HG03565 (cell line): Measurements from ENCODE around the gene KRTAP4-1.
"Not testable (repeated sequence)": the region's sequence is repeated elsewhere in the genome, so short reads cannot be mapped to it uniquely, and the experiment has no call there.

Source experiments
- ATAC-seq: cut with Tn5 transposase; IDR thresholded peaks from one replicate; pipeline ENCODE4 v1.9.1; 2021; ENCODE audit warnings: mild to moderate bottlenecking, moderate library complexity; ENCODE audit not compliant: unreplicated experiment

The KRTAP4-1 gene

DNA sequence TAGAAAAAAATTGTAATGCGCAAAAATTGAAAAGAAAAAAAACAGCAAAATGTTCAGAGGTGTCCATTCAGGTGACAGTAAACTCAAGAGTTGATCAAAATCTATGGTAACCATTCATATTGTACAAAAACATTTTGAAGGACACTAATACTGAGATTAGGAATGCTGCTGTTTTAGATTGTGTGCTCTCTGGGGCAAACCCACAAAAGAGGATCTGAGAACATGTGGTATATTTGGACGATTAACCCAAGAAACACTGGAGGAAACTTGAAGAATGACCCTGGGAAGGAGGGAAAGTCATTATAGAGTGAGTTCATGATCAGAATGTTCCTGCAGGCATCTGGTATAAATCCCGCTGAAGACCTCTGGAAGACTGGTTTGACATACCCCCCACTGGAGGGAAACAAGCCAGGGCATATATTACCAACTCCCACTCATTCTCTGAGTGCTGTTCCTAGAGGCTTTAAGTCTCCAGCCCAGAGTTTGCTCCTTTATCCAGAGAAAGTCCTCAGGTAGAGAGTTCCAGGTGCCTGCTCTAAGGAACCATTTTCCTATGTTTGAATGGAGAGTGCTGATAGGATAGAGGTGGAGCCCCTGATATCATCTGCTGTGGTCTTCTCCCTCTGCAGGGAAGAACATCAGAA, 7.8 kb downstream of the KRTAP4-1 start:
- no peak for ATAC-seq

- no peak for ATAC-seq
Measured at GRCh38 chr17:41171886-41172285, 12.8 kb downstream of the KRTAP4-1 start.

DNA sequence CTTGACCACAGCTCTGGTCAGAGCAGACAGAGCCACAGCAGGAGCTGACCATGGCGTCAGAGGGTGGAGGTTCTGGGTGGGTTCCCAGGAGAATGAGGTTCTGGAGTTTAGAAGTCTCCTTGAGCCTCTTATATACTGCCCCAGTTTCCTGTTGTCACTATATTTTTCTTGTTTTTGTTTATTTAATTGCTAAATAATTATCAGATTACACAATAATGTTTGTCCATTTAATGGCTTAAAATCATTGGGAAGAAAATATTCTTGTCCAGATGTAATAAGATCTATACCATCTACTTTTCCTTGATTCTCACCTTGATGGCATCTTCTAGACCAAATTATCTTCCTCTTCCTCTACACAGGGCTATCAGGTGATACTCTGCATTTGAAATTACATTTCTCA, 16.6 kb downstream of the KRTAP4-1 start, which contains the start of gene KRTAP4-3:
KRTAP4-3 (minus strand) TSS at position 101 of the 400 bp plus-strand sequence; CDS start at position 52, 49 bp downstream.
- ATAC-seq: no peak

DNA sequence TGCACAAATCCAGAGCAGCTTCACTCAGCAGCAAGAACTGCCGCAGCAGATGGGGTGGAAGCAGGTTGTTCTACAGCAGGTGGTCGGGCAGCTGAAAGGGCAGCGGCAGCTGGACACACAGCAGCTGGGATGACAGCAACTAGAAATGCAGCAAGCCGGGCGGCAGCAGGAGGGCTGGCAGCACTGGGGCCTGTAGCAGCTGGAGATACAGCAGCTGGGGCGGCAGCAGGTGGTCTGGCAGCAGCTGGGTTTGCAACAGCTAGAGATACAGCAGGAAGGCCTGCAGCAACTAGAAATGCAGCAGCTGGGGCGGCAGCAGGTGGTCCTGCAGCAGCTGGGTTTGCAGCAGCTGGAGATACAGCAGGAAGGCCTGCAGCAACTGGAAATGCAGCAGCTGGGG, 17.1 kb downstream of the KRTAP4-1 start:
- no peak for ATAC-seq

- ATAC-seq: no peak
Measured at GRCh38 chr17:41163828-41164227, 20.9 kb downstream of the KRTAP4-1 start.

DNA sequence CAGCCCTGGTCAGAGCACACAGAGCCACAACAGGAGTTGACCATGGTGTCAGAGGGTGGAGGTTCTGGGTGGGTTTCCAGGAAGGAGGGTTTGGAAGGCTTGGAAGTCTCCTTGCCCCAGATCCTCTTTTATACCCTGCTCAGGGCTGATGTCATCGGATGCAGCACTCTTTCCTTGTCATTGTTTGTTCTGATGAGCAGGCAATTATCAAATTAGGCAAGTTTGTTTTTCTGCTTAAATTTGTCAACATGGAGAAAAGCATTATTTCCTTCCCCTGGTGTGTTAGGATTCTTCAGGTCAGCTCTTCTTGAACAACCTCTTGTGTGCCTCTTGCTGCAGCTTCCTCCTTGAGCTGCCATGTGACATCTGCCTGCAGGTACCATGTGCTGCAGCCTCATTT, 24.1 kb downstream of the KRTAP4-1 start, which contains the start of gene KRTAP4-4:
KRTAP4-4 (minus strand) TSS at position 101 of the 400 bp plus-strand sequence; CDS start at position 44, 57 bp downstream.
- no peak for ATAC-seq

- not testable (repeated sequence) for ATAC-seq
Measured at GRCh38 chr17:41160190-41160589, 24.5 kb downstream of the KRTAP4-1 start.

DNA sequence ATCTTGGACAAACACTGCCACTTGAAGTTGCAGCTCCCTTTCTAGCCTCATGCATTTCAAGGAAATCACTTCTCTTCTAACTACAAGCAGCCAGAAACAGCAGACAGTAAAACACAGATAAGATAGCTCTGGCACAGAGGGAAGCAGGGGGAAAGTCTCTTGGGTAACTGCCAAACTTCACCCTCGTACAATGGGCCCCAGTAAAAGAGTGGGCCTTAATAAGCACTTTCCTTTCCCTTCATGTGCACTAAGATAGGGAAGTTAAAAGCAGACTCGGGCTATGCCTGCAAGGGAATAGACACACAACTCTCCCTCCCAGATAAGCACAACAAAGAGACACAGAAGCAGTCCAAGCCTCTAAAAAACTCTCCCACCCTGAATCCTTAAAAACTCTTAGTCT, 30.9 kb downstream of the KRTAP4-1 start:
- no peak for ATAC-seq

GRCh38 chr17:41151525-41151924, 33.2 kb downstream of the KRTAP4-1 start:
- no peak for ATAC-seq

DNA sequence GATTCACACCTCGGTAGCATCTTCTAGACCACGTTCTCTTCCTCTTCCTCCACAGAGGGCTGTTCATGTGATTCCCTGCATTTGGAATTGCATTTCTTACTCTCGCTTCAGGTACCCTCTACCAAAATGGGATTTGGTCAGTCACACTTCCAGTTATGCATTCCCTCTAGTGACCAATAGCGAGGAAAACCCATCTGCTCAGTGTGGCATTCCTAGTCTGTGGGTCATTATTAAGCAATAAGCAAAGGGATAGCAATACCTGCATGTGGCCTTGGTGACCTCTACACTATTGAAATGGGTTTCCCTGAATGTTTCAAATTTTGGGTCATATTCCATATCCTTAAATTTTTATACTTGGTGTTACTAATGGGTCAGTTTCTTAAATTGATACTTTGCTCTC, 34.7 kb downstream of the KRTAP4-1 start:
- no peak for ATAC-seq

DNA sequence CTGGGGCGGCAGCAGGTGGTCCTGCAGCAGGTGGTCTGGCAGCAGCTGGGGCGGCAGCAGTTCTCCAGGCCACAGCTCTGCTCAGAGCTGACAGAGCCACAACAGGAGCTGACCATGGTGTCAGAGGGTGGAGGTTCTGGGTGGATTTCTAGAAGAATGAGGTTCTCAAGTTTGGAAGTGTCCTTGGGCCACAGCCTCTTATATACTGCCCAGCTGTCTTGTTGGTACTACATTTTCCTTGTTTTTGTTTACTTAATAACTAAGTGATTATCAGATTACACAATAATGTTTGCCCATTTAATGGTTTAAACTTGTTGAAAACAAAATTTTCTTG, 35.1 kb downstream of the KRTAP4-1 start, which contains the start of gene KRTAP4-5:
KRTAP4-5 (minus strand) TSS at position 174 of the 334 bp plus-strand sequence; CDS start at position 116, 58 bp downstream.
- ATAC-seq: no peak

DNA sequence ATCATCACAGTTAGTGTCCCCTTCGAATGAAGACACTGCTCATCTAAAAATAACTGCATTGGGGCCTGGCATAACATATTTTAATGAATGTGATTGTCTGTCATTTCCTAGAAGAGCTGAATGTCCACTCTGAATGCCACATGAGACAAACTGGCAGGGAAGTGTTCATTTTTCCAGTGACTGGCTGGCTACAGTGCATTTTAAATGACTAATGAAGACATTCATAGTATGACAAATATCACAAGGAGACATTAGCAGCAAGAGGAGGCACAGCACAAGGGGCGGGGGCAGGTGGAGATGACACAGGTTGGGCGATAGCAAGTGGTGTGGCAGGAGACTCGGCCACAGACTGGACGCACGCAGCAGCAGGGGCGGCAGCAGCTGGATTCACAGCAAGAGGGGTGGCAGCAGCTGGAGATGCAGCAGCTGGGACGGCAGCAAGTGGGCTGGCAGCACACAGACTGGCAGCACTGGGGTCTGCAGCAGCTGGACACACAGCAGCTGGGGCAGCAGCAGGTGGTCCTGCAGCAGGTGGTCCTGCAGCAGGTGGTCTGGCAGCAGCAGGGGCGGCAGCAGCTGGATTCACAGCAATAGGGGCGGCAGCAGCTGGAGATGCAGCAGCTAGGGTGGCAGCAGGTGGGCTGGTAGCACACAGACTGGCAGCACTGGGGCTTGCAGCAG, 35.6 kb downstream of the KRTAP4-1 start:
- not testable (repeated sequence) for ATAC-seq

DNA sequence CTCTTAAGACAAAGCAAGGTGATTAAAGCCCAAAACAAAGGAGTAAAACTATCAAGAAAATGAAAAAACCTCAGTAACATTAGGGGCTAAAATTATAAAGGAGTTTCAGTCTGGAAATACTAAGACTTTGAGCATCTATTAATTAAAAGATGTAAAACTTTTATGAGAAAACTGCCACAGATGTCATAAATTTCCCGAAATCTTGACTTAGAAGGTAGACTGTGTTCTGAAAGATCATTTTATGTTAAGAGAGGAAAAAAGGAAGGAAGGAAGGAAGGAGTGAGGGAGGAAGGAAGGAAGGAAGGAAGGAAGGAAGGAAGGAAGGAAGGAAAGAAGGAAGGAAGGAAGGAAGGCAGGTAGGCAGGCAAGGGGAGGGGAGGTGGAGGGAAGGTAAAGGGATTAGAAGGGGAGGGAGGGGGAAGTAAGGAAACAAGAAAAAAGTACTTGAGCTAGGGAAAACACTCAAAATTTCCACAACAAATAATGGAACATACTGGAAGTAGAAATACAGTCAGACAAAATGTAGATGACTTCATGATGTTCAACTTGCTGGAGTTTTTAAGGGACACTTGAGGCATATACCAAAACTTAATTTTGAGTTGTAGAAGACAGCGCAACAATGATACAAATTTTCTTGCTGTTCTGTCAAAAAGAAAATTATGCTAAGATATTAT, 37.0 kb downstream of the KRTAP4-1 start:
- ATAC-seq: no peak

- no peak for ATAC-seq
Measured at GRCh38 chr17:41145261-41145660, 39.5 kb downstream of the KRTAP4-1 start.

DNA sequence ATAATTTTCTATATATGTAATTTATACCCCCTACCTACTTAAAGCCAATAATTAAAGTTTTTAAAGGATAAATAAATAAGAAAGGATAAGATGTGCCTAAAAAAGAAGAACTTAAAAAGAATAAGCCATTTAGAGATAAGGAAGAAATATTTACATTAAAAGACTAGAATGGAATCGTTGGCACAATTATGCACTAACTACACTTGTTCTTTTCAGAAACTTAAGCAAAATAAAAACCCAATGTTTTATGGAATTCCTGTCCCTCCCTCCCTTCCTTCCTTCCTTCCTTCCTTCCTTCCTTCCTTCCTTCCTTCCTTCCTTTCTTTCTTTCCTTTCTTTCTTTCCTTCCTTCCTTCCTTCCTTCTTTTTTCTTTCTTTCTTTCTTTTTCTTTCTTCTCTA, 39.9 kb downstream of the KRTAP4-1 start:
- ATAC-seq: no peak

DNA sequence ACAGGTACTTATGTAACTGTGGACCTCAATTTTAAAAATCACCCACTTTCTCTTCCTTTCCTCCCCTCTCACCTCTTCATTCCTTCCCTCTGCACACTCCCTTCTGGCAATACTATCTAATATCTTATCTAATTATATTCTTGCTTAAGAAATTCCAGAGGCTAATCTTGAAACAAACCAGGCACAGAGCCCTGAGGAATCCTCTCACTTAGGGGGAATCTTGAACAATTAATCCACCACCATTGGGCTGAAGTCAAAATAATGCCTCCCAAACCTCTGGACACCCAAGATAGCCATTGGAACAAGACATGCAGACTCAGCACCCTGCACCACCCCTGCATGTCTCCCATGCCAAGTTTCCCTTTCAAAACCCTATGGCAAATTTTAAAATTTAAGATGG, 43.4 kb downstream of the KRTAP4-1 start:
- no peak for ATAC-seq

DNA sequence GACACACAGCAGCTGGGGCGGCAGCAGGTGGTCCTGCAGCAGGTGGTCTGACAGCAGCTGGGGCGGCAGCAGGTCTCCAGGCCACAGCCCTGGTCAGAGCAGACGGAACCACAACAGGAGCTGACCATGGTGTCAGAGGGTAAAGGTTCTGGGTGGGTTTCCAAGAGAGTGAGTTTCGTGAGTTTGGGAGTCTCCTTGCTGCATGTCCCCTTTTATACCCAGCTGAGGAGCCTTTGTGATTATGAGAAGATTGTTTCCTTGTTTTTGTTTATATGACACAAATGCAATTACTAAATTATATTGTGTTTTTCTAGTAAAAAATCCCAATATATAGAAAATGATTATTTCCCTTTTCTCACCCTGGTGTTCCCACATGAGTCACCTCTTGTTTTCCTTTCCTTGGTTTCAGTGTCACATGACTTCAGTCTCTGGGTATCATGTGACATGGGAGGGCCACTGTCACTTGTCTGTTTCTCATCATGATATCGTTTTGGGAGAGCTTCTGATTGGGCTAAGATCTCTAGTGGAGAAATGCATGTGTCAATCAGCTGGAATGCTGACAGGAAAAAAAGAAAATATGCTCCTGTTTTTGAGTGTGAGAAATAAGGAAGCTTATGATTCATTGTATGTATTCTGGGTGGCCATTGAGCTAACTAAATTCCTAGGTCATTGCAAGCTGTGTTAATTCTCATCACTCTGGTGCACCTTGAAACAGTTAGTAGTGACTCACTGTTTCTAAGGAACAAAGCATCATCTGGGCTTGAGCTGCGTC, 44.2 kb downstream of the KRTAP4-1 start, which contains the start of gene KRTAP4-6:
KRTAP4-6 (minus strand) TSS at position 185 of the 772 bp plus-strand sequence; CDS start at position 128, 57 bp downstream.
- no peak for ATAC-seq

DNA sequence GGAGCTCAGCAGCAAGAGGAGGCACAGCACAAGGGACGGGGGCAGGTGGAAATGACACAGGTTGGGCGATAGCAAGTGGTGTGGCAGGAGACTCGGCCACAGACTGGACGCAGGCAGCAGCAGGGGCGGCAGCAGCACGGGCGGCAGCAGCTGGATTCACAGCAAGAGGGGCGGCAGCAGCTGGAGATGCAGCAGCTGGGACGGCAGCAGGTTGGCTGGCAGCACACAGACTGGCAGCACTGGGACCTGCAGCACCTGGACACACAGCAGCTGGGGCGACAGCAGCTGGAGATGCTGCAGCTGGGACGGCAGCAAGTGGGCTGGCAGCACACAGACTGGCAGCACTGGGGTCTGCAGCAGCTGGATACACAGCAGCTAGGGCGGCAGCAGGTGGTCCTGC, 44.8 kb downstream of the KRTAP4-1 start:
- ATAC-seq: not testable (repeated sequence)
